ENCODE data around the gene SGCD. TPM values are rescaled to one million over a fixed set of nuclear protein-coding genes. Genes with fewer than 3 reads are reported as not detected.

Gene SGCD
- total RNA-seq, 3 donors from 2014 or later, result 3.1 to 15.4 (median 6.2) TPM

GRCh38 chr5:156529892-156530291 is 202.9 kb downstream of the SGCD start:
- Histone ChIP-seq H3K27ac (no peak overlapping the region), H3K4me3 (no peak overlapping the region), H3K36me3 (no peaks in the 10 kb centered on the region), H3K4me1 (no peaks in the 10 kb centered on the region), H3K27me3 (no peaks in the 10 kb centered on the region), H3K9me3 (no peaks in the 10 kb centered on the region)
- intact Hi-C loops (cut with DNase I; ENCODE audit: low total_unique reads), result no loop called here
- DNase-seq (ENCODE audit: low spot score in 2 of 2), result no peak
- TF ChIP-seq CTCF (IDR thresholded peaks at IDR 0.05), result no peak
- no peak for TF ChIP-seq POLR2AphosphoS5 (IDR thresholded peaks at IDR 0.05)
- TF ChIP-seq POLR2A (IDR thresholded peaks at IDR 0.05), result no peak

- H3K9me3 ChIP-seq, result no peaks in the 10 kb centered on the region
- no peak for TF ChIP-seq CTCF (IDR thresholded peaks at IDR 0.05)
- no peak for TF ChIP-seq POLR2AphosphoS5 (IDR thresholded peaks at IDR 0.05)
- no peak for TF ChIP-seq POLR2A (IDR thresholded peaks at IDR 0.05)
- intact Hi-C loops (cut with DNase I; ENCODE audit: low total_unique reads), result no loop called here
- H3K36me3 ChIP-seq, result no peaks in the 10 kb centered on the region
- no peak for DNase-seq (ENCODE audit: low spot score in 2 of 2)
- no peaks in the 10 kb centered on the region for H3K27me3 ChIP-seq
- H3K4me3 ChIP-seq, result no peak overlapping the region
- H3K27ac ChIP-seq, result no peak overlapping the region
- no peaks in the 10 kb centered on the region for H3K4me1 ChIP-seq
Measured at GRCh38 chr5:156531199-156531598, 204.2 kb downstream of the SGCD start.

- H3K4me3 ChIP-seq, result no peak overlapping the region
Measured at GRCh38 chr5:156532921-156533320, 206.0 kb downstream of the SGCD start.

GRCh38 chr5:156534085-156534484 is 207.1 kb downstream of the SGCD start:
- DNase-seq (ENCODE audit: low spot score in 2 of 2), result no peak
- H3K4me1 ChIP-seq, result no peaks in the 10 kb centered on the region
- no peaks in the 10 kb centered on the region for H3K27me3 ChIP-seq
- intact Hi-C loops (cut with DNase I; ENCODE audit: low total_unique reads), result no loop called here
- TF ChIP-seq POLR2AphosphoS5 (IDR thresholded peaks at IDR 0.05), result no peak
- TF ChIP-seq POLR2A (IDR thresholded peaks at IDR 0.05), result no peak
- no peak for TF ChIP-seq CTCF (IDR thresholded peaks at IDR 0.05)
- no peak overlapping the region for H3K27ac ChIP-seq
- H3K4me3 ChIP-seq, result no peak overlapping the region
- no peaks in the 10 kb centered on the region for H3K9me3 ChIP-seq
- H3K36me3 ChIP-seq, result no peaks in the 10 kb centered on the region

More at GRCh38 chr5:156532921-156533320, 206.0 kb downstream of the SGCD start:
- Histone ChIP-seq H3K9me3 (no peaks in the 10 kb centered on the region), H3K27me3 (no peaks in the 10 kb centered on the region), H3K27ac (no peak overlapping the region), H3K36me3 (no peaks in the 10 kb centered on the region), H3K4me1 (no peaks in the 10 kb centered on the region)
- no peak for DNase-seq (ENCODE audit: low spot score in 2 of 2)
- TF ChIP-seq POLR2A (IDR thresholded peaks at IDR 0.05) (no peak), POLR2AphosphoS5 (IDR thresholded peaks at IDR 0.05) (no peak), CTCF (IDR thresholded peaks at IDR 0.05) (no peak)
- intact Hi-C loops (cut with DNase I; ENCODE audit: low total_unique reads), result no loop called here

- Histone ChIP-seq H3K27me3 (no peaks in the 10 kb centered on the region), H3K4me3 (no peak overlapping the region)
- intact Hi-C loops (cut with DNase I; ENCODE audit: low total_unique reads), result no loop called here
Measured at GRCh38 chr5:156534906-156535485, 208.0 kb downstream of the SGCD start.

More at GRCh38 chr5:156534906-156535485, 208.0 kb downstream of the SGCD start:
- no peak for DNase-seq (ENCODE audit: low spot score in 2 of 2)
- Histone ChIP-seq H3K4me1 (no peaks in the 10 kb centered on the region), H3K9me3 (no peaks in the 10 kb centered on the region), H3K27ac (no peak overlapping the region), H3K36me3 (no peaks in the 10 kb centered on the region)
- TF ChIP-seq CTCF (IDR thresholded peaks at IDR 0.05) (no peak), POLR2AphosphoS5 (IDR thresholded peaks at IDR 0.05) (no peak), POLR2A (IDR thresholded peaks at IDR 0.05) (no peak)
